ENCODE measurements around the gene PTPN14.
"Not testable (repeated sequence)": the region's sequence is repeated elsewhere in the genome, so short reads cannot be mapped to it uniquely, and the experiment has no call there.

PTPN14 gene

GRCh38 chr1:214551436-214552173 lies at the start of gene PTPN14:
Gene PTPN14, minus strand, starts transcription at chr1:214551602. Its CDS starts 86,799 bp downstream, at chr1:214464803.
- DNase-seq (ENCODE audit: low spot score in 2 of 2) (no peak), ATAC-seq (replicated peaks; ENCODE audit: extremely low read depth, poor library complexity, severe bottlenecking) (no peak)
- no peak within 1 kb of the TSS for H3K27ac Mint-ChIP-seq (ENCODE audit: low read depth)
- H3K36me3 Mint-ChIP-seq (ENCODE audit: insufficient read depth): peaks cover 2% of the 10 kb centered on the region
- no peaks in the 10 kb centered on the region for H3K9me3 Mint-ChIP-seq
- no peaks in the 10 kb centered on the region for H3K4me1 Mint-ChIP-seq
- H3K4me3 Mint-ChIP-seq: peak within 1 kb of the TSS; percentile 54
- H3K27me3 Mint-ChIP-seq: peaks cover 67% of the 10 kb centered on the region

DNA sequence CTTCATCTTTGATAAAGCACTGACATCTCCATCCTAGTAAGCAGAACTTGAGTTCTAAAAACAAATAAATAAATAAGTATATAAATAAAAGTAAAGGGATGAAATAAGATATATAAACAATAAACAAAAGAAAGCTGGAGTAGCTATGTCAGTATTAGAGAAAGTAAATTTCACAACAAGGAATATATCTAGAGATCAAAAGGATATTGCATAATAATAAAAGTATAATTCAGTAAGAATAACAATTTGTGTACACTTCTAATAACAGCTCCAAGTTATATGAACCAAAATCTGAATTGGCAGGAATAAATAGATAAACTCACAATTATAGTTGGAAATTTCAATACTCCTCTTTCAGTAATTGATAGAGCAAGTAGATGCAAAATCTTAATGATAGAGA lies 41.8 kb upstream of the PTPN14 start:
- Mint-ChIP-seq H3K9me3 (no peaks in the 10 kb centered on the region), H3K4me1 (no peaks in the 10 kb centered on the region), H3K36me3 (ENCODE audit: insufficient read depth) (no peaks in the 10 kb centered on the region), H3K4me3 (no peak overlapping the region), H3K27ac (ENCODE audit: low read depth) (no peak overlapping the region), H3K27me3 (peaks cover 32% of the 10 kb centered on the region)
- ATAC-seq (replicated peaks; ENCODE audit: extremely low read depth, poor library complexity, severe bottlenecking): no peak
- no peak for DNase-seq (ENCODE audit: low spot score in 2 of 2)

GRCh38 chr1:214591918-214592317 lies 40.5 kb upstream of the PTPN14 start:
- not testable (repeated sequence) for ATAC-seq (replicated peaks; ENCODE audit: extremely low read depth, poor library complexity, severe bottlenecking); H3K27ac Mint-ChIP-seq (ENCODE audit: low read depth); H3K9me3 Mint-ChIP-seq; H3K4me3 Mint-ChIP-seq; H3K4me1 Mint-ChIP-seq; DNase-seq (ENCODE audit: low spot score in 2 of 2); H3K36me3 Mint-ChIP-seq (ENCODE audit: insufficient read depth)
- peaks cover 37% of the 10 kb centered on the region for H3K27me3 Mint-ChIP-seq

- Mint-ChIP-seq H3K9me3 (no peaks in the 10 kb centered on the region), H3K27ac (ENCODE audit: low read depth) (no peak overlapping the region), H3K4me3 (no peak overlapping the region), H3K4me1 (no peaks in the 10 kb centered on the region), H3K36me3 (ENCODE audit: insufficient read depth) (no peaks in the 10 kb centered on the region), H3K27me3 (peaks cover 37% of the 10 kb centered on the region)
- ATAC-seq (replicated peaks; ENCODE audit: extremely low read depth, poor library complexity, severe bottlenecking): no peak
- no peak for DNase-seq (ENCODE audit: low spot score in 2 of 2)
These were observed 39.3 kb upstream of the PTPN14 start for GRCh38 chr1:214590696-214591095.

- H3K36me3 Mint-ChIP-seq (ENCODE audit: insufficient read depth): peaks cover under 1% of the 10 kb centered on the region
- H3K4me1 Mint-ChIP-seq: no peaks in the 10 kb centered on the region
- no peak for DNase-seq (ENCODE audit: low spot score in 2 of 2)
- peaks cover 37% of the 10 kb centered on the region for H3K27me3 Mint-ChIP-seq
- H3K4me3 Mint-ChIP-seq: no peak overlapping the region
- no peak overlapping the region for H3K27ac Mint-ChIP-seq (ENCODE audit: low read depth)
- H3K9me3 Mint-ChIP-seq: no peaks in the 10 kb centered on the region
- no peak for ATAC-seq (replicated peaks; ENCODE audit: extremely low read depth, poor library complexity, severe bottlenecking)
These were observed 37.7 kb upstream of the PTPN14 start for GRCh38 chr1:214588963-214589597.

DNA sequence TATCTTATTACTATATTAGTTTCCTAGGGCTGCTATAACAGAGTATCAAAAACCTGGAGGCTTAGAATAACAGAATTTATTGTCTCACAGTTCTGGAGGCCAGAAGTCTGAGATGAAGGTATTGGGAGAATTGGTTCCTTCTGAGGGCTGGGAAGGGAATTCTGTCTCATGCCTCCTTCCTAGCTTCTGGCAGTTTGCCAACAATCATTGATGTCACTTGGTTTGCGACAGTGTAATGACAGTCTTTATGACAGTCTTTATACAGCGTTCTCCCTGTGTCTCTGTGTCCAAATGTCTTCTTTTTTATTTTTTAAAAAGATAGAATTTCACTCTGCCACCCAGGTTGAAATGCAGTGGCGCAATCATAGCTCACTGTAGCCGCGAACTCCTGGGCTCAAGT lies 35.8 kb upstream of the PTPN14 start:
- no peak overlapping the region for H3K4me3 Mint-ChIP-seq
- H3K27ac Mint-ChIP-seq (ENCODE audit: low read depth): no peak overlapping the region
- DNase-seq (ENCODE audit: low spot score in 2 of 2) (no peak), ATAC-seq (replicated peaks; ENCODE audit: extremely low read depth, poor library complexity, severe bottlenecking) (no peak)
- H3K9me3 Mint-ChIP-seq: no peaks in the 10 kb centered on the region
- peaks cover 37% of the 10 kb centered on the region for H3K27me3 Mint-ChIP-seq
- H3K36me3 Mint-ChIP-seq (ENCODE audit: insufficient read depth): peaks cover 2% of the 10 kb centered on the region
- H3K4me1 Mint-ChIP-seq: no peaks in the 10 kb centered on the region

GRCh38 chr1:214586621-214587020 lies 35.2 kb upstream of the PTPN14 start:
- Mint-ChIP-seq H3K36me3 (ENCODE audit: insufficient read depth) (peaks cover 2% of the 10 kb centered on the region), H3K27ac (ENCODE audit: low read depth) (no peak overlapping the region), H3K9me3 (no peaks in the 10 kb centered on the region), H3K27me3 (peaks cover 32% of the 10 kb centered on the region), H3K4me3 (no peak overlapping the region), H3K4me1 (no peaks in the 10 kb centered on the region)
- DNase-seq (ENCODE audit: low spot score in 2 of 2) (no peak), ATAC-seq (replicated peaks; ENCODE audit: extremely low read depth, poor library complexity, severe bottlenecking) (no peak)

GRCh38 chr1:214584805-214585766 lies 33.7 kb upstream of the PTPN14 start:
- DNase-seq (ENCODE audit: low spot score in 2 of 2) (no peak), ATAC-seq (replicated peaks; ENCODE audit: extremely low read depth, poor library complexity, severe bottlenecking) (no peak)

GRCh38 chr1:214583824-214584554 lies 32.6 kb upstream of the PTPN14 start:
- DNase-seq (ENCODE audit: low spot score in 2 of 2): no peak
- H3K4me1 Mint-ChIP-seq: no peaks in the 10 kb centered on the region
- no peak overlapping the region for H3K27ac Mint-ChIP-seq (ENCODE audit: low read depth)
- no peaks in the 10 kb centered on the region for H3K9me3 Mint-ChIP-seq
- no peak for ATAC-seq (replicated peaks; ENCODE audit: extremely low read depth, poor library complexity, severe bottlenecking)
- H3K4me3 Mint-ChIP-seq: no peak overlapping the region
- H3K36me3 Mint-ChIP-seq (ENCODE audit: insufficient read depth): peaks cover 2% of the 10 kb centered on the region
- peaks cover 7% of the 10 kb centered on the region for H3K27me3 Mint-ChIP-seq

More at GRCh38 chr1:214584805-214585766, 33.7 kb upstream of the PTPN14 start:
- Mint-ChIP-seq H3K27ac (ENCODE audit: low read depth) (no peak overlapping the region), H3K4me1 (no peaks in the 10 kb centered on the region), H3K9me3 (no peaks in the 10 kb centered on the region), H3K36me3 (ENCODE audit: insufficient read depth) (peaks cover 2% of the 10 kb centered on the region), H3K4me3 (no peak overlapping the region), H3K27me3 (peaks cover 17% of the 10 kb centered on the region)

- DNase-seq (ENCODE audit: low spot score in 2 of 2) (no peak), ATAC-seq (replicated peaks; ENCODE audit: extremely low read depth, poor library complexity, severe bottlenecking) (no peak)
- no peak overlapping the region for H3K4me3 Mint-ChIP-seq
- peaks cover 5% of the 10 kb centered on the region for H3K27me3 Mint-ChIP-seq
- no peaks in the 10 kb centered on the region for H3K9me3 Mint-ChIP-seq
- no peak overlapping the region for H3K27ac Mint-ChIP-seq (ENCODE audit: low read depth)
- no peaks in the 10 kb centered on the region for H3K4me1 Mint-ChIP-seq
- H3K36me3 Mint-ChIP-seq (ENCODE audit: insufficient read depth): peaks cover 2% of the 10 kb centered on the region
These were observed 31.7 kb upstream of the PTPN14 start for GRCh38 chr1:214583113-214583512.

DNA sequence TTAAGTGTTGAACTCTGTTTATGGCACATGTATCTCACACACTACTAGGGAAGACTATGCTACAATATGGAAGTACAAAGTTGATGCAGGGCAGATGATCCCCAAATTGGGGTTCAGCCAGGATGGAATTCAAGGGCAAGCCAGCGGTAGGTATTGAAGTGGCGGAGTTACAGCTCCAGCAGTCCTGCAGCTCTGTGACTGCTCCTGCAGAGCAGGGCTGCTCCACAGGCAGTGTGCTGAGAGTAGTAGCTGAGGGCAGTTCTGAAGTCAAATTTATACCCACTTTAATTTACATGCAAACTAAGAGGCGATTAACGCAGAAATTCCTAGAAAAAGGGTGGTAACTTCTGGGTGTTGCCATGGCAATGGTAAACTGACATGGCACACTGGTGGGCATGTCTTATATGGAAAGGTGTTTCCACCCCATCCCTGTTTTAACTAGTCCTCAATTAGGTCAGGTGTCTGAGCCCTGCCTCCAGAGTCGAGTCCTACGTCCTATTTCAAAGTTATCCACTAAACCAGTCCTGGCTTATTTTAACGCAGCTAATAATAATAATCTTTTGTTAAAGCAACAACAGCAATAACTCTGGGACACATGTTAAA lies 31.0 kb upstream of the PTPN14 start:
- no peak overlapping the region for H3K27ac Mint-ChIP-seq (ENCODE audit: low read depth)
- DNase-seq (ENCODE audit: low spot score in 2 of 2) (no peak), ATAC-seq (replicated peaks; ENCODE audit: extremely low read depth, poor library complexity, severe bottlenecking) (no peak)
- peaks cover 2% of the 10 kb centered on the region for H3K36me3 Mint-ChIP-seq (ENCODE audit: insufficient read depth)
- no peak overlapping the region for H3K4me3 Mint-ChIP-seq
- no peaks in the 10 kb centered on the region for H3K4me1 Mint-ChIP-seq
- H3K27me3 Mint-ChIP-seq: no peaks in the 10 kb centered on the region
- H3K9me3 Mint-ChIP-seq: no peaks in the 10 kb centered on the region

GRCh38 chr1:214581785-214582184 lies 30.4 kb upstream of the PTPN14 start:
- Mint-ChIP-seq H3K36me3 (ENCODE audit: insufficient read depth) (peaks cover 2% of the 10 kb centered on the region), H3K4me3 (no peak overlapping the region), H3K4me1 (no peaks in the 10 kb centered on the region), H3K27me3 (no peaks in the 10 kb centered on the region), H3K9me3 (no peaks in the 10 kb centered on the region), H3K27ac (ENCODE audit: low read depth) (no peak overlapping the region)
- ATAC-seq (replicated peaks; ENCODE audit: extremely low read depth, poor library complexity, severe bottlenecking) (no peak), DNase-seq (ENCODE audit: low spot score in 2 of 2) (no peak)
